ENCODE measurements around the gene GHRL.
"Not testable (repeated sequence)": the region's sequence is repeated elsewhere in the genome, so short reads cannot be mapped to it uniquely, and the experiment has no call there.

GHRL gene

GRCh38 chr3:10304905-10305304 is 12.2 kb upstream of the GHRL start:
- no peaks in the 10 kb centered on the region for H3K27me3 ChIP-seq (replicated peaks; ENCODE audit: control insufficient read depth, insufficient read depth, low read length)
- no peak for DNase-seq (ENCODE audit: extremely low read depth, insufficient read length)
- TF ChIP-seq, protein P1, sequence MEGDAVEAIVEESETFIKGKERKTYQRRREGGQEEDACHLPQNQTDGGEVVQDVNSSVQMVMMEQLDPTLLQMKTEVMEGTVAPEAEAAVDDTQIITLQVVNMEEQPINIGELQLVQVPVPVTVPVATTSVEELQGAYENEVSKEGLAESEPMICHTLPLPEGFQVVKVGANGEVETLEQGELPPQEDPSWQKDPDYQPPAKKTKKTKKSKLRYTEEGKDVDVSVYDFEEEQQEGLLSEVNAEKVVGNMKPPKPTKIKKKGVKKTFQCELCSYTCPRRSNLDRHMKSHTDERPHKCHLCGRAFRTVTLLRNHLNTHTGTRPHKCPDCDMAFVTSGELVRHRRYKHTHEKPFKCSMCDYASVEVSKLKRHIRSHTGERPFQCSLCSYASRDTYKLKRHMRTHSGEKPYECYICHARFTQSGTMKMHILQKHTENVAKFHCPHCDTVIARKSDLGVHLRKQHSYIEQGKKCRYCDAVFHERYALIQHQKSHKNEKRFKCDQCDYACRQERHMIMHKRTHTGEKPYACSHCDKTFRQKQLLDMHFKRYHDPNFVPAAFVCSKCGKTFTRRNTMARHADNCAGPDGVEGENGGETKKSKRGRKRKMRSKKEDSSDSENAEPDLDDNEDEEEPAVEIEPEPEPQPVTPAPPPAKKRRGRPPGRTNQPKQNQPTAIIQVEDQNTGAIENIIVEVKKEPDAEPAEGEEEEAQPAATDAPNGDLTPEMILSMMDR (IDR thresholded peaks at IDR 0.05; ENCODE audit: insufficient read depth, low read length, poor library complexity, severe bottlenecking) = no peak
- H3K4me3 ChIP-seq (replicated peaks; ENCODE audit: low read depth, low read length) = no peak overlapping the region
- H3K36me3 ChIP-seq (ENCODE audit: control insufficient read depth, insufficient read depth, low read length) = peaks cover 46% of the 10 kb centered on the region

DNA sequence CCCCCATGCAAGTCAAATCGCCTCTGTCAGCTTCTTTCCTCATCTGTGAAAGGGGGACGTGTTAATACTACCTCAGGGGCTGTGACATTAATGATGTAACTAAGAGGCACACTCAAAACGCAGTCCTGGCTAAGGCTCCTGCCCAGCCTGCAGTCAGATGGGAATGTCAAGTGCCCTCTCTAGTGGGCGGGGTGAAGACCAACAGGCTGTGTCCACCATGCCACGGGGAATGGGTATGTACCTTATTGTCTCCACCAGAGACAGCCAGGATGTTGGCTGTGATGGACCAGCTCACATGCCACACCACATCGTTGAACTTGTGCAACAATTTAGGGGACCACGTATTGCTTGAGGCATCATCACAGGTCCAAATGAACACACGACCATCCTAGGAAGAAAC is 11.0 kb upstream of the GHRL start:
- peaks cover 52% of the 10 kb centered on the region for H3K36me3 ChIP-seq (ENCODE audit: control insufficient read depth, insufficient read depth, low read length)
- TF ChIP-seq, protein P1 (IDR thresholded peaks at IDR 0.05; ENCODE audit: insufficient read depth, low read length, poor library complexity, severe bottlenecking) = no peak
- DNase-seq (ENCODE audit: extremely low read depth, insufficient read length) = no peak
- no peaks in the 10 kb centered on the region for H3K27me3 ChIP-seq (replicated peaks; ENCODE audit: control insufficient read depth, insufficient read depth, low read length)
- H3K4me3 ChIP-seq (replicated peaks; ENCODE audit: low read depth, low read length) = no peak overlapping the region

DNA sequence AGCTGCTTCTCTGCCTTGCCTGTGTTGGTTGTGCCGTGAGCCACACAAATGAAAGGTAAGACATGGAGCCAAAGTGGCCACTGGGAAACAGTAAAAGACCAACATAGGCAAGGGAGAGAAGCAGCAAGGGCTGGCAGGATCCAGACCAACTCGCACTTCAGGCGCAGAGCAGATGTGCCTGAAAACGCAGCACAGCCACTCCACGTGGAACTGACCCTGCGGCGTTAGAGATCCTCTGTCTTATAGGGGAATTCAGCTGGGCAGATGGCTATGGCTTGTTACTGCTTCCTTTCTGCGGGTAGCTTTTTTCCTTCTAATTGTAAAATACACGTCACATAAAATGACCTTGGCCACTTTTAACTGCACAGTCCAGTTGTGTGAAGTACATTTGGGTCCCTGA is 10.4 kb upstream of the GHRL start:
- Histone ChIP-seq H3K27me3 (replicated peaks; ENCODE audit: control insufficient read depth, insufficient read depth, low read length) (no peaks in the 10 kb centered on the region), H3K36me3 (ENCODE audit: control insufficient read depth, insufficient read depth, low read length) (peaks cover 52% of the 10 kb centered on the region), H3K4me3 (replicated peaks; ENCODE audit: low read depth, low read length) (no peak overlapping the region)
- TF ChIP-seq, protein P1 (IDR thresholded peaks at IDR 0.05; ENCODE audit: insufficient read depth, low read length, poor library complexity, severe bottlenecking) = no peak
- DNase-seq (ENCODE audit: extremely low read depth, insufficient read length) = no peak

DNA sequence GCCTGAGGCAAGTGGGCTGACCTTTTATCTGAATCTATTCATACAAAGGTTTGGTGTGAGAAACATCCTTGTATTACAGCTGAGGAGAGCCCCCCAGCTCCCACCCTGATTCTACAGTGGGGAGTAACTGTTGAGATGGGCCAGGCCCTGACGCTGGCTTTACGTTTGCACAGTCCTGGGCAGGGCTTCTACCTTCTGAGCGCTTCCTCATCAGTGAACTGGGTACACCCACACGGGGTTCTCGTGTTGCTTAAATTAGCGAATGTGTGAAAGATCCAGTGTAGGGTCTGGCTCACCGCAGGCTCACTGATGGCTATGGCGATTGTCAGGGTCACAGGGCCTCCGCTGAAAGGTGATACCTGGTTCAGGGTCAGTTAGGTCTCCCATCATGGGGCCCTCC is 7.3 kb upstream of the GHRL start:
- H3K36me3 ChIP-seq (ENCODE audit: control insufficient read depth, insufficient read depth, low read length) = peaks cover 45% of the 10 kb centered on the region
- H3K27me3 ChIP-seq (replicated peaks; ENCODE audit: control insufficient read depth, insufficient read depth, low read length) = no peaks in the 10 kb centered on the region
- no peak overlapping the region for H3K4me3 ChIP-seq (replicated peaks; ENCODE audit: low read depth, low read length)
- DNase-seq (ENCODE audit: extremely low read depth, insufficient read length) = no peak
- TF ChIP-seq, protein P1 (IDR thresholded peaks at IDR 0.05; ENCODE audit: insufficient read depth, low read length, poor library complexity, severe bottlenecking) = no peak

DNA sequence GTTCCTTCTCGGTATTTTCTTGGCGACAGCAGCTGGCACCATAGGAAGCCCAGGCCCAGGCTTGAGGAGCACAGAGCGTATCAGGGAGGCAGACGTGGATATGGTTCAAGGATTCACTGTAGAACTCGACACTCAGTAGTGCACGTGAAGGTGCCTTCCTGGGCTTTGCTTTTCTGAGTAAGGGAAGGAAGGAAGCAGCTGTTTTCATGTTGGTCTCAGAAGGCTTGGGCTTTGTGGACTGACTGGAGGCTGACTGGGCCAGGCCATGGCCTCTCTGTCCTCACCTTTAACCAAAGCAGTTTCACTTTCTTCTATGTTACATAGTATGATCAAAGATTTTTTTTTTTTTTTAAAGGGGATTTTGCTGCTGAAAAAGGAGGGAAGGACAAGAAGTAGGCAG is 6.9 kb upstream of the GHRL start:
- no peak for DNase-seq (ENCODE audit: extremely low read depth, insufficient read length)
- Histone ChIP-seq H3K36me3 (ENCODE audit: control insufficient read depth, insufficient read depth, low read length) (peaks cover 42% of the 10 kb centered on the region), H3K4me3 (replicated peaks; ENCODE audit: low read depth, low read length) (no peak overlapping the region), H3K27me3 (replicated peaks; ENCODE audit: control insufficient read depth, insufficient read depth, low read length) (no peaks in the 10 kb centered on the region)
- TF ChIP-seq, protein P1 (IDR thresholded peaks at IDR 0.05; ENCODE audit: insufficient read depth, low read length, poor library complexity, severe bottlenecking) = no peak

DNA sequence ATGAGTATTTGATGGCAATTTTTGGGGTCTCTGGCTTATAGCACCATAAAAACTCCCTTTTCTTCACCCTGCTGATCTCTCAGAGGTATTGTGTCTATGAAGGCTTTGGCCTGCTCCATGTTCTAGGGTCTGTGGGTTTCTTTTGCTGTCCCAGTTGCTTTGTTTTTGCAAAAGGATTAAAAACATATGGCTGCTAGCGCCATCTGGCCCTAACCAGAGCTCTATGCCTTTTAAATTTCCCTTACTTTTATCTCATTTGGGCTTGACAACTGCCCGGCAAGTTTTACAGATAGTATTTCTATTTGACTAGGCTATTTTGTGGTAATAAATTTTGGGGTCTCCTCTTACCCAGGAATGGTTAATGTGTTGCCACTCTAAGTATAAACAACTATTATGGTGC is 6.4 kb upstream of the GHRL start:
- Histone ChIP-seq H3K4me3 (replicated peaks; ENCODE audit: low read depth, low read length) (no peak overlapping the region), H3K27me3 (replicated peaks; ENCODE audit: control insufficient read depth, insufficient read depth, low read length) (no peaks in the 10 kb centered on the region), H3K36me3 (ENCODE audit: control insufficient read depth, insufficient read depth, low read length) (peaks cover 37% of the 10 kb centered on the region)
- no peak for DNase-seq (ENCODE audit: extremely low read depth, insufficient read length)
- TF ChIP-seq, protein P1 (IDR thresholded peaks at IDR 0.05; ENCODE audit: insufficient read depth, low read length, poor library complexity, severe bottlenecking) = no peak

DNA sequence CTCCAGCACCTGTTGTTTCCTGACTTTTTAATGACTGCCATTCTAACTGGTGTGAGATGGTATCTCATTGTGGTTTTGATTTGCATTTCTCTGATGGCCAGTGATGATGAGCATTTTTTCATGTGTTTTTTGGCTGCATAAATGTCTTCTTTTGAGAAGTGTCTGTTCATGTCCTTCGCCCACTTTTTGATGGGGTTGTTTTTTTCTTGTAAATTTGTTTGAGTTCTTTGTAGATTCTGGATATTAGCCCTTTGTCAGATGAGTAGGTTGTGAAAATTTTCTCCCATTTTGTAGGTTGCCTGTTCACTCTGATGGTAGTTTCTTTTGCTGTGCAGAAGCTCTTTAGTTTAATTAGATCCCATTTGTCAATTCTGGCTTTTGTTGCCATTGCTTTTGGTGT is 5.3 kb upstream of the GHRL start:
- not testable (repeated sequence) for DNase-seq (ENCODE audit: extremely low read depth, insufficient read length); H3K27me3 ChIP-seq (replicated peaks; ENCODE audit: control insufficient read depth, insufficient read depth, low read length); H3K4me3 ChIP-seq (replicated peaks; ENCODE audit: low read depth, low read length)
- H3K36me3 ChIP-seq (ENCODE audit: control insufficient read depth, insufficient read depth, low read length) = peaks cover 28% of the 10 kb centered on the region

Measured in GM06990 (cell line).